Sigmoid colon (tissue), 3 donors: ENCODE results near the gene CA14.
"Not testable (repeated sequence)": the region's sequence is repeated elsewhere in the genome, so short reads cannot be mapped to it uniquely, and the experiment has no call there.

ENCODE experiments used
- POLR2A ChIP-seq, 2 donors: fragments of 450-650 bp; IDR thresholded peaks; one replicate each; pipeline ENCODE4 v1.6.1; 2016; ENCODE audit warnings: antibody characterized with exemption in 2 of 2, mild to moderate bottlenecking in 2 of 2, moderate library complexity in 2 of 2
- TF ChIP-seq, protein P1 (sequence below), 4 experiments: fragments of 450-650 bp in 3 of 4; fragments of 200-600 bp in 1 of 4; IDR thresholded peaks; one replicate each; pipeline ENCODE4 v1.5.1; 2016 to 2019; ENCODE audit warnings: antibody characterized with exemption in 4 of 4, mild to moderate bottlenecking in 3 of 4, moderate library complexity in 2 of 4

DNA sequence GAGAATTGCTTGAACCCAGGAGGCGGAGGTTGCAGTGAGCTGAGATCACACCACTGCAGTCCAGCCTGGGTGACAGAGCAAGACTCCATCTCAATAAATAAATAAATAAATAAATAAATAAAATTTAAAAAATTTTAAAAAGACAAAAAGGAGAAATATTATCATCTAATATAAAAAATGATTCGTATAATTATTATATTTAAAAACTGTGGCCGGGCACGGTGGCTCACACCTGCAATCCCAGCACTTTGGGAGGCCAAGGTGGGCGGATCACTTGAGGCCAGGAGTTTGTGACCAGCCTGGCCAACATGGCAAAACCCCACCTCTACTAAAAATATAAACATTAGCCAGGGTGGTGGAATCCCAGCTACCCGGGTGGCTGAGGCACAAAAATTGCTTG, 49.1 kb upstream of the CA14 start:
- TF ChIP-seq, protein P1, sequence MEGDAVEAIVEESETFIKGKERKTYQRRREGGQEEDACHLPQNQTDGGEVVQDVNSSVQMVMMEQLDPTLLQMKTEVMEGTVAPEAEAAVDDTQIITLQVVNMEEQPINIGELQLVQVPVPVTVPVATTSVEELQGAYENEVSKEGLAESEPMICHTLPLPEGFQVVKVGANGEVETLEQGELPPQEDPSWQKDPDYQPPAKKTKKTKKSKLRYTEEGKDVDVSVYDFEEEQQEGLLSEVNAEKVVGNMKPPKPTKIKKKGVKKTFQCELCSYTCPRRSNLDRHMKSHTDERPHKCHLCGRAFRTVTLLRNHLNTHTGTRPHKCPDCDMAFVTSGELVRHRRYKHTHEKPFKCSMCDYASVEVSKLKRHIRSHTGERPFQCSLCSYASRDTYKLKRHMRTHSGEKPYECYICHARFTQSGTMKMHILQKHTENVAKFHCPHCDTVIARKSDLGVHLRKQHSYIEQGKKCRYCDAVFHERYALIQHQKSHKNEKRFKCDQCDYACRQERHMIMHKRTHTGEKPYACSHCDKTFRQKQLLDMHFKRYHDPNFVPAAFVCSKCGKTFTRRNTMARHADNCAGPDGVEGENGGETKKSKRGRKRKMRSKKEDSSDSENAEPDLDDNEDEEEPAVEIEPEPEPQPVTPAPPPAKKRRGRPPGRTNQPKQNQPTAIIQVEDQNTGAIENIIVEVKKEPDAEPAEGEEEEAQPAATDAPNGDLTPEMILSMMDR (IDR thresholded peaks at IDR 0.05) = not testable (repeated sequence)
- not testable (repeated sequence) for TF ChIP-seq POLR2A (IDR thresholded peaks at IDR 0.05)
